Osteocyte (in vitro differentiated cells): ENCODE measurements around the gene MRPL33. TPM values are rescaled to one million over a fixed set of nuclear protein-coding genes. Genes with fewer than 3 reads are reported as not detected.

Experiments
- DNase-seq: peaks from one replicate; pipeline ENCODE4 v3.0.0; 2021; ENCODE audit warnings: mixed read lengths; ENCODE audit not compliant: unreplicated experiment; ENCODE audit errors: extremely low spot score
- H3K27ac Mint-ChIP-seq: one replicate; pipeline ENCODE4 v1.8.0; 2021; ENCODE audit warnings: mild to moderate bottlenecking, mixed read lengths; ENCODE audit not compliant: unreplicated experiment
- H3K27me3 Mint-ChIP-seq: one replicate; pipeline ENCODE4 v1.8.0; 2021; ENCODE audit warnings: mixed read lengths; ENCODE audit not compliant: unreplicated experiment
- H3K36me3 Mint-ChIP-seq: one replicate; pipeline ENCODE4 v1.8.0; 2021; ENCODE audit warnings: mixed read lengths; ENCODE audit not compliant: unreplicated experiment
- H3K4me1 Mint-ChIP-seq: one replicate; pipeline ENCODE4 v1.8.0; 2021; ENCODE audit warnings: mixed read lengths; ENCODE audit not compliant: unreplicated experiment
- H3K4me3 Mint-ChIP-seq: one replicate; pipeline ENCODE4 v1.8.0; 2021; ENCODE audit warnings: mild to moderate bottlenecking, moderate library complexity, mixed read lengths; ENCODE audit not compliant: unreplicated experiment
- H3K9me3 Mint-ChIP-seq: one replicate; pipeline ENCODE4 v1.8.0; 2021; ENCODE audit warnings: mixed read lengths; ENCODE audit not compliant: unreplicated experiment
- total RNA-seq: library from RNA; stranded (reverse); gene quantifications from 2 replicates; pipeline ENCODE4 v1.2.1, GENCODE V29; 2021
- TF ChIP-seq, protein P1 (sequence below): fragments of 200-600 bp; sonication (generic); IDR thresholded peaks from 2 replicates; pipeline ENCODE4 v1.5.0; 2021; ENCODE audit warnings: antibody characterized with exemption, mild to moderate bottlenecking, moderate library complexity

The MRPL33 gene
- total RNA-seq, 1 donor from 2014 or later = 43.5 TPM

DNA sequence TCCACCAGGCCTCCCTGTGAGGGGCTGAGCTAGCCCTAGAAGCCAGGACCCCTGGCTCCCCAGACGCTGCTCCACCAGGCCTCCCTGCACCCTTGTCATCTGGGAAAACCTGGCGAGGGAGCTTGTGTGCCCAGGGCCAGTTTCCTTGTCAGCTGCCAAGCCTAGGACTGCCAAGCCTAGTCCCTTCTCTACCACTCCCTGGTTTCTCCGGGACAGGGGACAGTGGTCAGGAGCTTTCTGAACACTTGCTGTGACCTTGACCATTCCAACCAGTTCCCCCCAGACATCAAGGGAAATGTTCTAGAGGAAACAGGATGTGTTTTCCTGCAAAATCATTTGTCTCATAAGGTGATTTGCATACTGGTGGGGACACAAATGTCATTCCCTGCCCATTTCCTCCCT is 41.3 kb upstream of the MRPL33 start:
- Mint-ChIP-seq H3K27ac (no peak overlapping the region), H3K4me1 (peaks cover 9% of the 10 kb centered on the region), H3K4me3 (no peak overlapping the region), H3K9me3 (no peaks in the 10 kb centered on the region), H3K27me3 (no peaks in the 10 kb centered on the region), H3K36me3 (no peaks in the 10 kb centered on the region)
- TF ChIP-seq, protein P1, sequence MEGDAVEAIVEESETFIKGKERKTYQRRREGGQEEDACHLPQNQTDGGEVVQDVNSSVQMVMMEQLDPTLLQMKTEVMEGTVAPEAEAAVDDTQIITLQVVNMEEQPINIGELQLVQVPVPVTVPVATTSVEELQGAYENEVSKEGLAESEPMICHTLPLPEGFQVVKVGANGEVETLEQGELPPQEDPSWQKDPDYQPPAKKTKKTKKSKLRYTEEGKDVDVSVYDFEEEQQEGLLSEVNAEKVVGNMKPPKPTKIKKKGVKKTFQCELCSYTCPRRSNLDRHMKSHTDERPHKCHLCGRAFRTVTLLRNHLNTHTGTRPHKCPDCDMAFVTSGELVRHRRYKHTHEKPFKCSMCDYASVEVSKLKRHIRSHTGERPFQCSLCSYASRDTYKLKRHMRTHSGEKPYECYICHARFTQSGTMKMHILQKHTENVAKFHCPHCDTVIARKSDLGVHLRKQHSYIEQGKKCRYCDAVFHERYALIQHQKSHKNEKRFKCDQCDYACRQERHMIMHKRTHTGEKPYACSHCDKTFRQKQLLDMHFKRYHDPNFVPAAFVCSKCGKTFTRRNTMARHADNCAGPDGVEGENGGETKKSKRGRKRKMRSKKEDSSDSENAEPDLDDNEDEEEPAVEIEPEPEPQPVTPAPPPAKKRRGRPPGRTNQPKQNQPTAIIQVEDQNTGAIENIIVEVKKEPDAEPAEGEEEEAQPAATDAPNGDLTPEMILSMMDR = no peak
- no peak for DNase-seq

DNA sequence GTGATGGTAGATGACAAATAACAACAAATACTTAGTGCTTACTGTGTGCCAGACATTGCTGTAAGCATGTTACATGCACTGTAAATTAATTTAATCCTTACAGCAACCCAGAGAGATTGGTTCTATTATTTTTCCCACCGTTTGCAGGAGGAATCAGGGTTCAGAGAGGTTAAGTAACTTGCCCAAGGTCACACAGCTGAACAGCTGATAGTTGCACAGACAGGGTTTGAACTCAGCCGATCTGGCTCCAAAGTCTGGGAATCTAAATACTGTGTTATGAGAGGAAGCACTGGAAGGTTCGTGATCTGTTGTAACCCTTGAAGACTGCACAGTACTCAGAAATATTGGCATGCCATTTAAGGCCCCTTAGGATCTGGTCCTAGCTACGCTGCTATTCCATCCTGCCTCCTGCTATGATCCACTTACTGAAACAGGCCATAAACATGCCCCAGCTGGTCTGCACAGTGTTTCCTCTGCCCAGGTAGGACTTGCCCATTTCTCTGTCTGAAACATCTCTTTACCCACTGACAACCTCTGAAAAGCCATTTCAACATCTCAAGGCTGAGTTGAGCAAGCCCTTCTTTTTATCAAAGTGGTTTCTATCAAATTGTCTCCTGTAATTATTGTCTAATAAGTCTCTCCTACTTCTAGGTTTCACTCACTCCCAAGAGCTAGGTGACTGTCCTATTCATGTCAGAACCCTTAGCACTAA is 40.4 kb upstream of the MRPL33 start:
- TF ChIP-seq, protein P1 = no peak
- H3K9me3 Mint-ChIP-seq = no peaks in the 10 kb centered on the region
- H3K4me1 Mint-ChIP-seq = peaks cover 5% of the 10 kb centered on the region
- H3K27ac Mint-ChIP-seq = no peak overlapping the region
- no peak overlapping the region for H3K4me3 Mint-ChIP-seq
- no peaks in the 10 kb centered on the region for H3K36me3 Mint-ChIP-seq
- no peaks in the 10 kb centered on the region for H3K27me3 Mint-ChIP-seq
- DNase-seq = no peak

DNA sequence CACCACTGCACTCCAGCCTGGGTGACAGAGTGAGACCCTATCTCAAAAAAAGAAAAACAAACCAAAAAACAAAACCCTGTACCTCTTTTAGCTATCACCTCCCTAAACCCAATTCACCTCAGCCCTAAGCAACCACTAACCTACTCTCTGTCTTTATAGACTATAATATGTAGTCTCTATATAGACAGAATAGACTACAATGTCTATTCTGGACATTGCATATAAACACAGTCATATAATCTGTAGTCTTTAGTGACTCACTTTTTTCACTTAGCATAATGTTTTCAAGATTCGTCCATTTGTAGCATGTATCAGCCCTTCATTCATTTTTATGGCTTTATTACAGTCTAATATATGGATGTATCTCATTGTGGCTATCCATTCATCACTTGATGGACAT is 37.2 kb upstream of the MRPL33 start:
- H3K36me3 Mint-ChIP-seq = no peaks in the 10 kb centered on the region
- no peaks in the 10 kb centered on the region for H3K27me3 Mint-ChIP-seq
- no peak overlapping the region for H3K27ac Mint-ChIP-seq
- peaks cover 3% of the 10 kb centered on the region for H3K9me3 Mint-ChIP-seq
- TF ChIP-seq, protein P1 = no peak
- no peak overlapping the region for H3K4me3 Mint-ChIP-seq
- no peak for DNase-seq
- peaks cover 3% of the 10 kb centered on the region for H3K4me1 Mint-ChIP-seq

DNA sequence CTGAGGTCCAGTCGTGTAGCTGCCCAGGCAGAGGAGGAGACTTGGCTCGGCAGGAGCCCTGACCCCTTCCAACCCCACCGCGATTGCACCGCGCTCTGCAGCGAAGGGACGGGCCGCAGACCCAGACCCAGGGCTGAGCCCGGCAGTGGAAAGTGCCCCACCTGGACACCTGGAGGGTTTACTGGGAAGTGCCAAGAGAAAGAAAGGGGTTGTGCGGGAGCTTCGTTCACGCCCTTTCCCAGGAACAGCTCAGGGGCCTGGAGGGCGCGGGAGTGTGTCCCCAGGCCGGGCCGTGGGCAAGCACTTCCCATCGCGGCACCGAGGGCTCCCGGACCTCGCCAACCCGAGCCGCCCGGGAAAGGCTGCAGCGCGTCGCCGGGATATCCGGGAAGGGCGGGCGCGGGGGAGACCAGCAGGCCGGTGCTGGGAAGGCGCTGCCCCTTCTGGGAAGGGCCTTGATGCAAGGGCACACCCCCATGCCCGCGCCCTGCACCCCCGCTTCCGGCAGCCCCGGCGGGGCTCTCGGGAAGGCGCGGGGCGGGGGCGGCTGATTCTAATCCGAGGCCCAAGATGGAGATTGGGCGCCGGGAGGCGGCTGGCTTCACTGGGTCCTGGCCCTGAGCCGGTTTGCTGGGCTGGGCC is 36.1 kb upstream of the MRPL33 start:
- peaks cover 3% of the 10 kb centered on the region for H3K4me1 Mint-ChIP-seq
- peak overlapping the region; percentile 17 for H3K4me3 Mint-ChIP-seq
- no peaks in the 10 kb centered on the region for H3K36me3 Mint-ChIP-seq
- TF ChIP-seq, protein P1 = no peak
- H3K9me3 Mint-ChIP-seq = peaks cover 3% of the 10 kb centered on the region
- H3K27ac Mint-ChIP-seq = no peak overlapping the region
- DNase-seq = no peak
- no peaks in the 10 kb centered on the region for H3K27me3 Mint-ChIP-seq

DNA sequence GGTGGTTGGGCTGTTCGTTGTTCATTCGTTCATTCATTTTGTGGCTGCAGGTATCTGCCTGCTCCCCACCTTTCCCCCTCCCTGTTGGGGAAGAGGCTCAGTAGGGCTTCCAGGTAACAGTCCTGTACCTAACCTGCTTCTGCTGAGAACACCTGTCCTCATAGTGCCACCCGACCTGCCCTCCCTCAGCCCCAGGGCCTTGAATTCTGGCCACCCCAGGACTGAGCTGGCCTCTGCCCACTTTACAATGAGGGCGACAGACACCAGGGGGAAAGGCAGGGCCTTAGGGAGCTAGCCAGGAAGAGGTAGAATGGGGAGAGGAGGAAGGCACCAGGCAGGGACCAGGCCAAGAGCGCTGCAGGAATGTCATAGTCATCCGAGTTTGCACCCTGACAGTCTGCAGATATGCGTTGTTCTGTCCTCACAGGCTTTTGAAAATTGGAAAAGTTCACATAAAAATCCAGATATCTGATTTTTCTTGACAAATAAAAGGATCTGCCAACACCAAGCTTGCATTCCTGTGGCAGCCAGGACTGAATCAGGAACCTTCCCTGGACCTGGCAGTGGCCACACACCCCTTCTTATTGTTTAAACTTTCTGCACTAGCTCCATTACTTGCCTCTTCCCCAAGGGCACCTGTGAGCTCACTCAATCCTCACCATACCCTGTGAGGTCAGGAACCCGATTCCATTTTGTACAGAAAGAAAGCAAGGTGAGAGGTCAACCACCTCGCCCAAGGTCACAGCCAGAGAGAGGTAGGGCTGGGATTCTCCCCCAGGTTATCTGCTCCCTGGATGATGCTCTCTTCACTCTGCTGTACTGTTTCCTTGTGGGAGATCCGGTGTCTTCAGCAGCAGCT is 35.3 kb upstream of the MRPL33 start:
- H3K4me3 Mint-ChIP-seq = no peak overlapping the region
- H3K27ac Mint-ChIP-seq = no peak overlapping the region
- H3K9me3 Mint-ChIP-seq = peaks cover 9% of the 10 kb centered on the region
- no peak for DNase-seq
- no peaks in the 10 kb centered on the region for H3K27me3 Mint-ChIP-seq
- H3K4me1 Mint-ChIP-seq = peaks cover 3% of the 10 kb centered on the region
- peaks cover 1% of the 10 kb centered on the region for H3K36me3 Mint-ChIP-seq
- TF ChIP-seq, protein P1 = no peak
